ENCODE measurements around the gene TRUB2. TPM values are rescaled to one million over a fixed set of nuclear protein-coding genes. Genes with fewer than 3 reads are reported as not detected.

The TRUB2 gene
- total RNA-seq, 1 experiment from 2014 or later, result 42.1 TPM

DNA sequence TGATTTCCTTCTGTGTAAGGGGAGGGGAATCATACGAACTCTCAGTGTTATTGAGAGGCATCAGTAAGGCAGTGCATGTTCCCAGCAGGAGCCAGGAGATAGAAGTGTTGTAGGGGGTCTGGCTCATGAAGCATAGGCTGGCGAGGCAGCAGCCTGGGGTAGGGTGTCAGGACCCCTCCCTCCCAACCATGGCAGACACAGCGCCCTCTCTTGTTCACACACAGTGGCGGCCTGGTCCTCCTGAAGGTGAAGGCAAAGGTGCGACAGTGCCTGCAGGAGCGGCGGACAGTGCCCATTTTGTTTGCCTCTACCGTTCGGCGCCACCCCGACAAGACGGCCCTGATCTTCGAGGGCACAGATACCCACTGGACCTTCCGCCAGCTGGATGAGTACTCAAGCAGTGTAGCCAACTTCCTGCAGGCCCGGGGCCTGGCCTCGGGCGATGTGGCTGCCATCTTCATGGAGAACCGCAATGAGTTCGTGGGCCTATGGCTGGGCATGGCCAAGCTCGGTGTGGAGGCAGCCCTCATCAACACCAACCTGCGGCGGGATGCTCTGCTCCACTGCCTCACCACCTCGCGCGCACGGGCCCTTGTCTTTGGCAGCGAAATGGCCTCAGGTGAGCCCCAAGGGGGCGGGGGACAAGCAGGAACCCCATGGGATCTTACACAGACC lies 22.8 kb upstream of the TRUB2 start:
- H3K9ac ChIP-seq (ENCODE audit: low read length), result no peak overlapping the region
- BruUV-seq (replicated peaks), result no TSS peak
- ATAC-seq (no peak), DNase-seq (ENCODE audit: low read depth, low spot score) (no peak)
- intact Hi-C loops (cut with micrococcal nuclease), result loop anchor here (10.0 kb wide), 1 partner anchor 150 kb away; the partner anchor contains the start of gene CIZ1
- H3K4me3 ChIP-seq (replicated peaks in 1 of 2; ENCODE audit: low read depth in 1 of 2, low read length in 2 of 2), result no peak overlapping the region
- no peak overlapping the region for H3K27ac ChIP-seq (ENCODE audit: low read depth, low read length)
- H2AFZ ChIP-seq (ENCODE audit: low read depth, low read length, poor library complexity, severe bottlenecking), result no peak overlapping the region
- H3K4me1 ChIP-seq (ENCODE audit: control insufficient read depth in 1 of 2, insufficient read depth in 2 of 2, low read length in 2 of 2), result peaks cover 0 to 8% of the 10 kb centered on the region in 2 experiments; a peak in 2 of 4 replicates
- RAD21 ChIA-PET (ENCODE audit: low non-redundant PET in 1 of 2, low total read pairs in 2 of 2, uncharacterized antibody in 2 of 2, unreplicated experiment in 2 of 2), result no interaction called here
- no peaks in the 10 kb centered on the region for H3K9me3 ChIP-seq (ENCODE audit: control insufficient read depth in 1 of 2, insufficient read depth in 1 of 2, low read depth in 1 of 2, low read length in 2 of 2)
- H4K20me1 ChIP-seq (ENCODE audit: insufficient read depth), result no peaks in the 10 kb centered on the region
- H3K27me3 ChIP-seq (ENCODE audit: insufficient read depth, low read length), result no peaks in the 10 kb centered on the region
- H3K9me2 ChIP-seq (ENCODE audit: insufficient read depth), result no peaks in the 10 kb centered on the region
- peaks cover 8 to 26% of the 10 kb centered on the region in 2 experiments; a peak in 3 of 4 replicates for H3K36me3 ChIP-seq (ENCODE audit: control insufficient read depth in 1 of 2, insufficient read depth in 2 of 2, low read length in 2 of 2)
- POLR2A ChIA-PET, result no interaction called here
- H3K79me2 ChIP-seq (ENCODE audit: insufficient read depth, low read length), result peaks cover 10% of the 10 kb centered on the region
- TF ChIP-seq CTCF (IDR thresholded peaks at IDR 0.05 in 2 of 3, conservative IDR thresholded peaks at IDR 0.05 in 1 of 3; ENCODE audit: borderline replicate concordance in 1 of 3, insufficient read depth in 1 of 3, low read depth in 2 of 3, low read length in 2 of 3) (peak in 1 of 3 experiments; percentile 31; a peak in 2 of 6 replicates), EZH2phosphoT487 (IDR thresholded peaks at IDR 0.05; ENCODE audit: borderline replicate concordance) (no peak)
- no peak overlapping the region for H3K4me2 ChIP-seq (ENCODE audit: low read length)
- CTCF ChIA-PET, result no interaction called here

- no TSS peak for BruUV-seq (replicated peaks)
- Histone ChIP-seq H2AFZ (ENCODE audit: low read depth, low read length, poor library complexity, severe bottlenecking) (no peak overlapping the region), H3K27me3 (ENCODE audit: insufficient read depth, low read length) (no peaks in the 10 kb centered on the region), H3K27ac (ENCODE audit: low read depth, low read length) (no peak overlapping the region), H3K79me2 (ENCODE audit: insufficient read depth, low read length) (peaks cover 10% of the 10 kb centered on the region), H3K4me3 (replicated peaks in 1 of 2; ENCODE audit: low read depth in 1 of 2, low read length in 2 of 2) (no peak overlapping the region), H3K36me3 (ENCODE audit: control insufficient read depth in 1 of 2, insufficient read depth in 2 of 2, low read length in 2 of 2) (peaks cover 8 to 26% of the 10 kb centered on the region in 2 experiments; a peak in 3 of 4 replicates), H3K9me2 (ENCODE audit: insufficient read depth) (no peaks in the 10 kb centered on the region), H3K9me3 (ENCODE audit: control insufficient read depth in 1 of 2, insufficient read depth in 1 of 2, low read depth in 1 of 2, low read length in 2 of 2) (no peaks in the 10 kb centered on the region), H3K4me1 (ENCODE audit: control insufficient read depth in 1 of 2, insufficient read depth in 2 of 2, low read length in 2 of 2) (peaks cover 0 to 20% of the 10 kb centered on the region in 2 experiments; a peak in 2 of 4 replicates), H3K4me2 (ENCODE audit: low read length) (no peak overlapping the region), H4K20me1 (ENCODE audit: insufficient read depth) (no peaks in the 10 kb centered on the region), H3K9ac (ENCODE audit: low read length) (no peak overlapping the region)
- intact Hi-C loops (cut with micrococcal nuclease), result loop anchor here (10.0 kb wide), 1 partner anchor 149 kb away; the partner anchor contains the start of gene CIZ1
- no peak for ATAC-seq
- RAD21 ChIA-PET (ENCODE audit: low non-redundant PET in 1 of 2, low total read pairs in 2 of 2, uncharacterized antibody in 2 of 2, unreplicated experiment in 2 of 2), result no interaction called here
- CTCF ChIA-PET, result no interaction called here
- no peak for TF ChIP-seq SRF (IDR thresholded peaks at IDR 0.05; ENCODE audit: low read depth)
- TF ChIP-seq TCF7L2 (IDR thresholded peaks at IDR 0.05; ENCODE audit: borderline replicate concordance, extremely low read depth, insufficient read depth, insufficient read length), result no peak
- POLR2A ChIA-PET, result no interaction called here
- DNase-seq (ENCODE audit: low read depth, low spot score), result no peak
These were observed 21.6 kb upstream of the TRUB2 start for GRCh38 chr9:128343855-128344254.

Measured in HCT116 (cell line).